Stimulated activated CD4-positive, alpha-beta T cell treated with anti-CD3 and anti-CD28 coated beads, Interleukin-2, amount 100 ng/mL, for 4 hours (primary cell): ENCODE measurements around the gene CHEK2.
"Not testable (repeated sequence)": the region's sequence is repeated elsewhere in the genome, so short reads cannot be mapped to it uniquely, and the experiment has no call there.

ENCODE experiments used
- DNase-seq: peaks from one replicate; pipeline ENCODE4 v3.0.0-alpha.2; 2020; ENCODE audit warnings: low read depth

CHEK2 gene

DNA sequence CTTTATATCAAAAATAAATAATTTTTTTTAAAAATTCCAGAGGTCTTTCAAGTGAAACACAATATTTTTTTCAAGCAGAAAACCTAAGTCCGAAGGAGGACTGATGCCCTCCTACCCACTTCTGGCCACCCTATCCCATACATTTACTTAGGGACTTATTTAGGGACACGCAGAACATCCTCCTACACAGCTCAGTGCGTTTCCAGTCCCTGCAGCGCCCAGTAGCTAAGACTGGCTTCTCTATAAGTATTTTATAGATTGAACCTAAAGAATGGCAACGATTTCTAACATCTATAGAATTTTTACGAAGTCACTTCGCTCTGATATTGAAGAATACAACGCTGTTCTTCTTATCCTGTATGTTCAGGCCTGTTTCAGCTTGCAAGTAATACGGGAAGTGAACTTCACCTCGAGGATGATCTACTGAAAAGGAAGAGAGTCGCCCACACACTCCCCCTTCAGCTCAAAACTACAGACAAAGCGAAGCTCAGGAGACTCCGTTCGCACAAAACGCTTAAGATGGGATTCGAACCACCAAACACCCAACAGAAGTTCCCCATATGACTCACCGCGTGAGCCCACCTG, 328 bp downstream of the CHEK2 start:
- DNase-seq: no peak

GRCh38 chr22:28738876-28739275, 2.7 kb downstream of the CHEK2 start:
- not testable (repeated sequence) for DNase-seq

DNA sequence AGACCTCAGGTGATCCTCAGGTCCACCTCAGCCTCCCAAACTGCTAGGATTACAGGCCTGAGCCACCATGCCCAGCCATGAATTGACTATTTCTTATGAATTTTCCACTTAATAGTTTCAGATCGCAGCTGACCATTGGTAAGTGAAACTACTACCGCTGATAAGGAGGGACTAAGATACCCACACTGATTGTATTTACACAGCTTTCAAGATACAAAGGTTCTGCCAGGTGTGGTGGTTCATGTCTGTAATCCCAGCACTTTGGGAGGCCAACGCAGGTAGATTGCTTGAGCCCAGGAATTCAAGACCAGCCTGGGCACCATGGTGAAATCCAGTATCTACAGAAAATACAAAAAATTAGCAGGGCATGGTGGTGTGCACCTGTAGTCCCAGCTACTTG, 3.9 kb downstream of the CHEK2 start:
- no peak for DNase-seq

DNA sequence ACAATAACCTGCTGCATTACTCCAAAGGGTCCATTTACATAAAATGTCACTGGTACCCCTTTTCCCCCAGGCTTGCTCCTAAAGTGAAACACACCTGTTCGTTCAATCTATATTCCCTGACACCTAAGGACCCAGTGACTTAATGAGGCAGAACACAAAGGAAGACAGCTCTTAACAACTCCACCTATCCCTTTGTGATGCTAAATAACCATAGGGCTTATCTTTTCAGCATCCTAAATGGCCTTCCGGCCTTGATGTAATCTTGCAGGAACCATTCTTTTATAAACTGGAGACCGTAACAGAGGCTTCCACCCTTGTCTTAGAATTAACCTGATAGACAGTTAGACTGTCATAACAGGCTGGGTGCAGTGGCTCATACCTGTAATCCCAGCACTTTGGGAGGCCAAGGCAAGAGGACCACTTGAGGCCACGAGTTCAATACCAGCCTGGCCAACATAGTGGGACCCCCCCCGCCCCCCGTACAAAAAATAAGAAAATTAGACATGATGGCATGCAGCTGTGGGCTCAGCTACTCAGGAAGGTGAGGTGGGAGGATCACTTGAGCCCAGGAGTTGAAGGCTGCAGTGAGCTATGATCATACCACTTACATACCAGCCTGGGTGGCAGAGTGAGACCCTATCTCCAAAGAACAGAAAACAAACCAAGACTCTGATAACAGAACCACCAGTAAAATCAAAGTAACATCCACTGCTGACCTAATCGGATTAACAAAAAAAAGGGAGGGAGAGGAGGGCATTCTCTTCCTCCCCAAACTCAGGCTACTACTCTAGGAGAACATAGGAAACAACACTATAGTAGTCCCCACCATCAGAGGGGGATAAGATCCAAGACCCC, 5.1 kb downstream of the CHEK2 start:
- DNase-seq: no peak

DNA sequence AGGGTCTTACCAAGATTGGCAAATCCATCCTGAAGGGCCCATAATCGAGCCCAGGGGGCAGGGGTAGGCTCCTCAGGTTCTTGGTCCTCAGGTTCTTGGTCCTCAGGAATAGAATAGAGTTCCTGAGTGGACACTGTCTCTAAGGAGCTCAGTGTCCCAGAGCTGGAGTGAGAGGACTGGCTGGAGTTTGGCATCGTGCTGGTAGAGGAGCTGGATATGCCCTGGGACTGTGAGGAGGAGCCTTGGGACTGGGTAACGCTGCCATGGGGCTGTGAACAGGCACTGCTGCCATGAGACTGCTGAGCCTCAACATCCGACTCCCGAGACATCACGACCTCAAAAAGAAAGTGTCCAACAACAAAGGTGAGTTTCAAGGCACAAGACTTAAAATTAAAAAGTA, 7.2 kb downstream of the CHEK2 start:
- no peak for DNase-seq

DNA sequence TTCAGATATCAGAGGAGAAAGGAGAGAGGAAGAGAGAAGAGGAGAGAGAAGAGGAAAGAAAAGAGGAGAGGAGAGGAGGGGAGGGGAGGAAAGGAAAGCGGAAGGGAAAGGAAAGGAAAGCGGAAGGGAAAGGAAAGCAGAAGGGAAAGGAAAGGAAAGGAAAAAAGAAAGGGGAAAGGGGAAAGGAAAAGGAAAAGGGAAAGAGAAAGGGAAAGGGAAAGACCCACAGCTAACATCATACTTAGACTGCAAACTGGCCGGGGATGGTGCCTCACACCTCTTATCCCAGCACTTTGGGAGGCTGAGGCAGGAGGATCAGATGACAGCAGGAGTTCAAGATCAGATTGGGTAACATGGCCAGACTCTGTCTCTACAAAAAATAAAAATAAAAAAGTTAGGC, 11.4 kb downstream of the CHEK2 start:
- DNase-seq: no peak

- DNase-seq: no peak
Measured at GRCh38 chr22:28728621-28729313, 12.9 kb downstream of the CHEK2 start.

DNA sequence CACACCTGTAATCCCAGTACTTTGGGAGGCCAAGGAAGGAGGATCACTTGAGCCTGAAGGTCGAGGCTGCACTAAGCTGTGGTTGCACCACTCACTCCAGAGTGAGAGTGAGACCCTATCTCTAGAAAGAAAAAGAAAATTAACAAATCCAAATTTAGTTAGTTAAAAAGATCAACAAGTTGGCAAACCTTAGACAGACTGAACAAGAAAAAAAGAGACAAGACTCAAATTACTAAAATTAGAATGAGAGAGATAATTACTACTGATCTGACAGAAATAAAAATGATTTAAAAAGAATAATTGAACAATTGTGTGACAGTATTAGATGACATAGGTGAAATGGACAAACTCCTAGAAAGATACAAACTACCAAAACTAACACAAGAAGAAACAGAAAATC, 13.6 kb downstream of the CHEK2 start:
- no peak for DNase-seq

DNA sequence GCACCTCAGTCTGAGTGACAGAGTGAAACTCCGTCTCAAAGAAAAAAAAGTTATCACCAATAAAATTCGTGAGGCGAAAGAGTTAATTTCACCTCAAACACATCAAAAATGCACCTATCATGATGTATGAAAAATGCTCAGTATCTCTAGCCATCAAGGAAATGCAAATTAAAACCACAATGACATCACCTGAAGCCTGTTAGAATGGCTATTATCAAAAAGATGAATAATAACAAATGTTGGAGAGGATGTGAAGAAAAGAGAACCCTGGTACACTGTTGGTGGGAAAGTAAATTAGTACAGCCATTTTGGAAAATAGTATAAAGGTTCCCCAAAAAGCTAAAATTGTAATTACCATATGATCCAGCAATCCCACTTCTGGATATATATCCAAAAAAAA, 23.6 kb downstream of the CHEK2 start:
- DNase-seq: no peak

DNA sequence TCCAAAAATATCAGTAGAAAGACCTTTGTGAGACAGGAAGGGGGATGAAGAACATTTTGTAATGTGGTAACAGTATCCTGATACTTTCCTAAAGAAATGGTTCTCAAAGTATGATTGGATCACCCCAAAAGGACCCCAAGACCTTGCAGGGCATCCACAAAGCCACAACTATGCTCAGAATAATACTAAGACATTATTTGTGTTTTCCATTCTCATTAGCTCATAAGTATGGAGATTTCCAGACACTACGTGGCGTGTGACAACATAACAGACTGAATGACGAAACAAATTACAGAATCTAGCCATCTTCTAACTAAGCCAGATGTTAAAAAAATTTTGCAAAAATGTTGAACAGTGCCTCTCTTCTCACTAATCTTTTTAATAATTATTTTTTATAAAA, 24.9 kb downstream of the CHEK2 start:
- DNase-seq: no peak

GRCh38 chr22:28715611-28716010, 26.0 kb downstream of the CHEK2 start:
- no peak for DNase-seq

DNA sequence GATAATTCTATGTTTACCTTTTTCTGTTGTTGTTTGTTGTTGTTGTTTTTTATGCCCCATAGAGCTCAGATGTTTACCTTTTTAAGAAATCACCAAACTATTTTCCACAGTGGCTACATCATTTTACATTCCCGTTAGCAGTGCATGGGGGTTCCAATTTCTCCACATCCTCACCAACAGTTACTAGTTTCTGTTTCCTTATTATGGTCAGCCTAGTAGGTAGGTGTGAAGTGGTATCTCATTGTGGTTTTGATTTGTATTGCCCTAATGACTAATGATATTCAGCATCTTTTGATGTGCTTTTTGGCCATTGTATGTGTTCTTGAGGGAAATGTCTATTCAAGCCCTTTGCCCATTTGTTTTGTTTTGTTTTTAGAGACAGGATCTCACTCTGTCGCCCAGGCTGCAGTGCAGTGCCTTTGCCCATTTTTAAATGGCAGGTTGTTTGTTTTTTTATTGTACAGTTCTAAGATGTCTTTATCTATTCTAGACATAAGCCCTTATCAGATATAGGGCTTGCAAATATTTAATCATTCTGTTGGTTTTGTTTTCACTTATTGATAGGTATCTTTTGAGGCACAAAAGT, 27.5 kb downstream of the CHEK2 start:
- no peak for DNase-seq

- no peak for DNase-seq
Measured at GRCh38 chr22:28711820-28712777, 29.5 kb downstream of the CHEK2 start.

GRCh38 chr22:28711341-28711740, 30.3 kb downstream of the CHEK2 start:
- DNase-seq: no peak

GRCh38 chr22:28710576-28711191, 30.9 kb downstream of the CHEK2 start:
- no peak for DNase-seq

DNA sequence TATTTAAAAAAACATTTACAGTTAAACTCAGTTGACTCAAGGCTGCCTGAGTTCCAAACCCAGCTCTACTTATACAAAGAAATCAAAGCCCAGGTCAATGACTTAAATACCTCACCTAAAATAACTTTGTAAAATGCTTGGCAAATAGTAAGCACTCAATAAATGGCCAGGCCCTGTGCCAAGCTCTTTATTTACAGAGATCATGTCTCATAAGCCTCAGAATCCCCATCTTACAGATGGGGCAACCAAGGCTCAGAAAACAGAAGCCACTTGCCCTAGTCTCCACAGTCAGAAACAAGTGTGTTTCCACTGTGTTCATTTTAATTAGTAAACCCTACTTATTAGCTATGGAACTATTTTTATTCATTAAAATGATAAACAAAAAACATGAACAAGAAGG, 31.5 kb downstream of the CHEK2 start:
- no peak for DNase-seq

GRCh38 chr22:28706845-28707244, 34.8 kb downstream of the CHEK2 start:
- DNase-seq: no peak

- DNase-seq: no peak
Measured at GRCh38 chr22:28703436-28703835, 38.2 kb downstream of the CHEK2 start.

GRCh38 chr22:28702891-28703290, 38.7 kb downstream of the CHEK2 start:
- DNase-seq: no peak

- not testable (repeated sequence) for DNase-seq
Measured at GRCh38 chr22:28693041-28693760, 48.4 kb downstream of the CHEK2 start.
